OCI-LY1 (cell line): Measurements from ENCODE around the gene NPIPB6.
"Not testable (repeated sequence)": the region's sequence is repeated elsewhere in the genome, so short reads cannot be mapped to it uniquely, and the experiment has no call there.

Source experiments
- EZH2 ChIP-seq: fragments of 200-600 bp; sonication (generic), shearing (Covaris generic); IDR thresholded peaks from 2 replicates; pipeline ENCODE4 v1.8.0; 2017; ENCODE audit warnings: borderline replicate concordance, mixed run types, mild to moderate bottlenecking, antibody characterized with exemption, low read length, moderate library complexity, mixed read lengths
- TF ChIP-seq, protein P1 (sequence below): fragments of 200-600 bp; sonication (generic), shearing (Covaris generic); IDR thresholded peaks from 2 replicates; pipeline ENCODE4 v1.5.1; 2017; ENCODE audit warnings: mild to moderate bottlenecking, antibody characterized with exemption, low read length, moderate library complexity, mixed read lengths

DNA sequence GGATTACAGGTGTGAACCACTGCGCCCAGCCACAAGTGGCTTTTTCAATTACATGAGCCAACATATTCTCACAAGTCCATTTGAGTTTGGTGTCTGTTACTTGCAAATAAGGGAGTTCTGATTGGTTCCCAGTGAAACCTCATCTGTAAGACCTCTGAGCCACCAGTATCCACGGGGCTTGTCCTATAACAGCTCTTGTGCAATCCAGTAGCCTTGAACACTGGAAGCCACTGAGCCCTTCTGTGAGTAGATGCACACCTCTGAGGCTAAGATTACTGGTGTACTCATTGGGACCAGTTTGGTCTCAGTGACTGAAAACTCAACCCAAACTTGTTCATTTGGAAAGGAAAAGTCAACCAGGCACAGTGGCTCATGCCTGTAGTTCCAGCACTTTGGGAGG is 32.3 kb downstream of the NPIPB6 start:
- TF ChIP-seq, protein P1, sequence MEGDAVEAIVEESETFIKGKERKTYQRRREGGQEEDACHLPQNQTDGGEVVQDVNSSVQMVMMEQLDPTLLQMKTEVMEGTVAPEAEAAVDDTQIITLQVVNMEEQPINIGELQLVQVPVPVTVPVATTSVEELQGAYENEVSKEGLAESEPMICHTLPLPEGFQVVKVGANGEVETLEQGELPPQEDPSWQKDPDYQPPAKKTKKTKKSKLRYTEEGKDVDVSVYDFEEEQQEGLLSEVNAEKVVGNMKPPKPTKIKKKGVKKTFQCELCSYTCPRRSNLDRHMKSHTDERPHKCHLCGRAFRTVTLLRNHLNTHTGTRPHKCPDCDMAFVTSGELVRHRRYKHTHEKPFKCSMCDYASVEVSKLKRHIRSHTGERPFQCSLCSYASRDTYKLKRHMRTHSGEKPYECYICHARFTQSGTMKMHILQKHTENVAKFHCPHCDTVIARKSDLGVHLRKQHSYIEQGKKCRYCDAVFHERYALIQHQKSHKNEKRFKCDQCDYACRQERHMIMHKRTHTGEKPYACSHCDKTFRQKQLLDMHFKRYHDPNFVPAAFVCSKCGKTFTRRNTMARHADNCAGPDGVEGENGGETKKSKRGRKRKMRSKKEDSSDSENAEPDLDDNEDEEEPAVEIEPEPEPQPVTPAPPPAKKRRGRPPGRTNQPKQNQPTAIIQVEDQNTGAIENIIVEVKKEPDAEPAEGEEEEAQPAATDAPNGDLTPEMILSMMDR: not testable (repeated sequence)
- TF ChIP-seq EZH2: not testable (repeated sequence)
